ENCODE data around the gene MBD3L1.
A peak's percentile ranks its signal among the peaks of the same experiment; 100 is the strongest.

The MBD3L1 gene

DNA sequence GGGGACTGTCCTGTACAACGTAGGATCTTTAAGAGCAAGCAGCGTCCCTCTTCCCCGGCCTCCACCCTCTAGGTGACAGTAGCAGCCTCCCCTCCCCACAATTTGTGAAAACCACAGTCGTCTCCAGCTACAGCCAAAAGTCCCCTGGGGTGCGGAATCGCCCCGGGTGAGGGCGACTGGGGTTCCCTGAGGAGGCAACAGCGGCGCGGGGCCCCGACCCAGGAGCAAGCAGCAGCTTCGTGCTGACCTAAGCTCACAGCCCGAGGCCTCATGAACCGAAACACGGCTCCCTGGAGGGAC is 395 bp upstream of the MBD3L1 start:
- TF ChIP-seq, protein P1, sequence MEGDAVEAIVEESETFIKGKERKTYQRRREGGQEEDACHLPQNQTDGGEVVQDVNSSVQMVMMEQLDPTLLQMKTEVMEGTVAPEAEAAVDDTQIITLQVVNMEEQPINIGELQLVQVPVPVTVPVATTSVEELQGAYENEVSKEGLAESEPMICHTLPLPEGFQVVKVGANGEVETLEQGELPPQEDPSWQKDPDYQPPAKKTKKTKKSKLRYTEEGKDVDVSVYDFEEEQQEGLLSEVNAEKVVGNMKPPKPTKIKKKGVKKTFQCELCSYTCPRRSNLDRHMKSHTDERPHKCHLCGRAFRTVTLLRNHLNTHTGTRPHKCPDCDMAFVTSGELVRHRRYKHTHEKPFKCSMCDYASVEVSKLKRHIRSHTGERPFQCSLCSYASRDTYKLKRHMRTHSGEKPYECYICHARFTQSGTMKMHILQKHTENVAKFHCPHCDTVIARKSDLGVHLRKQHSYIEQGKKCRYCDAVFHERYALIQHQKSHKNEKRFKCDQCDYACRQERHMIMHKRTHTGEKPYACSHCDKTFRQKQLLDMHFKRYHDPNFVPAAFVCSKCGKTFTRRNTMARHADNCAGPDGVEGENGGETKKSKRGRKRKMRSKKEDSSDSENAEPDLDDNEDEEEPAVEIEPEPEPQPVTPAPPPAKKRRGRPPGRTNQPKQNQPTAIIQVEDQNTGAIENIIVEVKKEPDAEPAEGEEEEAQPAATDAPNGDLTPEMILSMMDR (IDR thresholded peaks at IDR 0.05; ENCODE audit: low read depth, low read length, missing control alignments) = no peak
- in situ Hi-C loops (cut with HindIII; ENCODE audit: low pct_ligation_motif_present, low sequenced_read_pairs) = no loop called here
- H3K4me3 ChIP-seq (ENCODE audit: low read depth, low read length) = peak overlapping the region; percentile 70
- peak overlapping the region; percentile 86 for H3K27ac ChIP-seq
- H3K27me3 ChIP-seq (replicated peaks) = no peaks in the 10 kb centered on the region
- no peaks in the 10 kb centered on the region for H3K36me3 ChIP-seq (replicated peaks)
- DNase-seq = no peak

DNA sequence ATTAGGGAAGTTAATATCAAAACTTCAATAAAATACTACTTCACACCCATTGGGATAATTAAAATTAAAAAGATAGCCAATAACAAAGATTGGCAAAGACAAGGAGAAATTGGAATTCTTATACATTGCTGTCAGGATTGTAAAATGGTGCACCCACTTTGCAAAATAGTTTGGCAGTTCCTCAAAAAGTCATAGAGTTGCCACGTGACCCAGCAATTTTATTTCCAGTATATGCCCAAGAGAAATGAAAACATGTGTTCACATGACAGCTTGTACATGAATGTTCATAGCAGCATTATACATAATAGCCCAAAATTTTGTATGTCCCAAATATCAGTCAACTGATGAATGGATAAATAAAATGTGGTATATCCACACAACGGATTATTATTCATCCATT is 3.3 kb downstream of the MBD3L1 start:
- Histone ChIP-seq H3K36me3 (replicated peaks) (no peaks in the 10 kb centered on the region), H3K27me3 (replicated peaks) (no peaks in the 10 kb centered on the region), H3K4me3 (ENCODE audit: low read depth, low read length) (no peak overlapping the region), H3K27ac (no peak overlapping the region)
- in situ Hi-C loops (cut with HindIII; ENCODE audit: low pct_ligation_motif_present, low sequenced_read_pairs) = no loop called here
- no peak for DNase-seq
- TF ChIP-seq, protein P1 (IDR thresholded peaks at IDR 0.05; ENCODE audit: low read depth, low read length, missing control alignments) = no peak

DNA sequence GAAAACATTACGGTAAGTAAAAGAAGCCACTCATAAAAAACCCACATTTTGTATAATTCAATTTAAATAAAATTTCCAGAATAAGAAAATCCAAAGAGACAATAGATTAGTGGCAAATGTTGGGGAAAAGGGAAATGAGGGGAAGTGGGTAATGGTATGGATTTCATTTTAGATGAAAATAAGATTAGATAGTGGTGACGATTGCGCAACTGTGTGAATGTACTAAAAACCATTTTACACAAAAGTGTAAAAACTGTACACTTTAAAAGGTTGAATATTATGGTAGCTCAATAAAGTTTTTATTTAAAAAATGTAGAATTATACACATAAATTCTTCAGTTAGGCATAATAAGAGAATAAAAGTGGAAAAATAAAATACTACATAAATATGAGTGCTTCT is 3.7 kb downstream of the MBD3L1 start:
- Histone ChIP-seq H3K36me3 (replicated peaks) (no peaks in the 10 kb centered on the region), H3K27me3 (replicated peaks) (no peaks in the 10 kb centered on the region), H3K27ac (no peak overlapping the region), H3K4me3 (ENCODE audit: low read depth, low read length) (no peak overlapping the region)
- no peak for DNase-seq
- TF ChIP-seq, protein P1 (IDR thresholded peaks at IDR 0.05; ENCODE audit: low read depth, low read length, missing control alignments) = no peak
- in situ Hi-C loops (cut with HindIII; ENCODE audit: low pct_ligation_motif_present, low sequenced_read_pairs) = no loop called here

DNA sequence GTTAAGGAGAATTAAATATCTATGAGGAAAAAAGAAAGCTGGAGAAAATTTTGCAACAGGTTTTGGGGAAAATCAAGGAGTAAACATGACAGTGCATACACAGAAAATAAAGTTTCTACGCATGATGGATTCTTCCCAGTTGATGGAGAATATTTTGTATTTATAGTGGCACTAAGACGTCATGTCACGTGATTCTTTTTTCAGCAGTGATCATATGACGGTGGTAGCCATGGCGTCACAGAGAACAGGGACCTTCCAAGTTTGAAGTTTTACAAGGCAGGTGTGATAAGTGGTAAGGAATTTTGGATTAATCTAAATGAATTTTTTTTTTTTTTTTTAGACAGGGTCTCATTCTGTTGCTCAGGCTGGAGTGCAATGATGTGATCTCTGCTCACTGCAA is 8.5 kb downstream of the MBD3L1 start:
- H3K4me3 ChIP-seq (ENCODE audit: low read depth, low read length) = no peak overlapping the region
- in situ Hi-C loops (cut with HindIII; ENCODE audit: low pct_ligation_motif_present, low sequenced_read_pairs) = no loop called here
- no peak for DNase-seq
- no peaks in the 10 kb centered on the region for H3K36me3 ChIP-seq (replicated peaks)
- TF ChIP-seq, protein P1 (IDR thresholded peaks at IDR 0.05; ENCODE audit: low read depth, low read length, missing control alignments) = no peak
- no peak overlapping the region for H3K27ac ChIP-seq
- no peaks in the 10 kb centered on the region for H3K27me3 ChIP-seq (replicated peaks)

DNA sequence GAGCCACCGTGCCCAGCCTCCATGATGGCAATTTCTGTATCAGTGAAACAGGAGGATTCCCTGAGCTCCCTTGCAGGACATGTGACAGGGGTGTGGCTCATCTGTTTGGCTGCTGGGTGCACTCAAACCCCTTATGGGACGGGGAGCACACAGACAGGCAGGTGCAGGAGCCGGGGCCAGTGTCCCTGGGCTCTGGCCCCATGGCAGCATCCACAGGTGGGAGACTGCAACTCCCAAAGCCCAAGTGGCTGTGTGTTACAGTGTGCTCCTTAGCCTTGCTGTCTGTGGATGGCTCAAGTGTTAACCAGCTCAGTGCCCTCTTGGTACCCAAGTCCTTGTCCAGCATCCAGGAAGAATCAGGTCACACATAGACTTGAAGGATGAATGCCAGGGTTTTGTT is 14.6 kb downstream of the MBD3L1 start:
- H3K36me3 ChIP-seq (replicated peaks) = no peaks in the 10 kb centered on the region
- TF ChIP-seq, protein P1 (IDR thresholded peaks at IDR 0.05; ENCODE audit: low read depth, low read length, missing control alignments) = no peak

DNA sequence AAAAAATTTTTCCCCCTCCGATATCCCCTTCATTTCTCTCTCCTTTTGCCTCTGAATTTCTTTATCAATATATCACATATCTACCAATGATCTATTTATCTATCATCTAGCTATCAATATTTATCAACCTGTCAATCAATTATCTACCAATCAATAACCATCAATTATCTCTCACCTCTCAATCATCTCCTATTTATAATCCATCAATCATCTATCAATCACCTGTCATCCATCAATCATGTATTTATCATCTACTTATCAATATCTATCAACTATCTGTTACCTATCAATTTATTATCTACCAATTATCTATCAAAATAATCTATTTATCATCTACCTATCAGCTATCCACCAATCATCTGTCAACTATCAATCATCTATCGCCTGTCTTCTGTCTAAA is 17.1 kb downstream of the MBD3L1 start:
- TF ChIP-seq, protein P1 (IDR thresholded peaks at IDR 0.05; ENCODE audit: low read depth, low read length, missing control alignments) = no peak
- Histone ChIP-seq H3K36me3 (replicated peaks) (no peaks in the 10 kb centered on the region), H3K27ac (no peak overlapping the region), H3K4me3 (ENCODE audit: low read depth, low read length) (no peak overlapping the region), H3K27me3 (replicated peaks) (no peaks in the 10 kb centered on the region)
- no peak for DNase-seq
- in situ Hi-C loops (cut with HindIII; ENCODE audit: low pct_ligation_motif_present, low sequenced_read_pairs) = no loop called here

More for the DNA sequence above, 14.6 kb downstream of the MBD3L1 start:
- Histone ChIP-seq H3K4me3 (ENCODE audit: low read depth, low read length) (no peak overlapping the region), H3K27ac (no peak overlapping the region), H3K27me3 (replicated peaks) (no peaks in the 10 kb centered on the region)
- DNase-seq = no peak
- in situ Hi-C loops (cut with HindIII; ENCODE audit: low pct_ligation_motif_present, low sequenced_read_pairs) = no loop called here

All from brain microvascular endothelial cell (primary cell).